Astrocyte (in vitro differentiated cells and primary cell): ENCODE results near the gene GNG2. TPM values are rescaled to one million over a fixed set of nuclear protein-coding genes. Genes with fewer than 3 reads are reported as not detected.

Experiments
- DNase-seq: peaks from one replicate; pipeline ENCODE4 v3.0.0-alpha.2; 2010; ENCODE audit warnings: low read depth
- FAIRE-seq: peaks from 2 replicates; lab custom pipeline; 2011; peaks lifted over from hg19 to GRCh38; lab: Jason Lieb, UNC
- H2AFZ ChIP-seq: 2 replicates; pipeline ENCODE4 v1.6.0; 2012; ENCODE audit warnings: low read depth, low read length, inconsistent platforms
- H3K27ac ChIP-seq: 2 replicates; pipeline ENCODE4 v1.5.1; 2011; ENCODE audit warnings: low read depth, low read length, inconsistent platforms
- H3K27me3 ChIP-seq: 2 replicates; pipeline ENCODE4 v1.6.0; 2011; ENCODE audit warnings: low read length, inconsistent platforms; ENCODE audit not compliant: insufficient read depth
- H3K36me3 ChIP-seq: 2 replicates; pipeline ENCODE4 v1.5.1; 2011; ENCODE audit warnings: low read length, inconsistent platforms; ENCODE audit not compliant: insufficient read depth
- H3K4me1 ChIP-seq: 2 replicates; pipeline ENCODE4 v1.5.1; 2011; ENCODE audit warnings: low read length, inconsistent platforms; ENCODE audit not compliant: insufficient read depth
- H3K4me2 ChIP-seq: 2 replicates; pipeline ENCODE4 v1.6.0; 2012; ENCODE audit warnings: low read length, inconsistent platforms
- H3K4me3 ChIP-seq: 2 replicates; pipeline ENCODE4 v1.5.1; 2011; ENCODE audit warnings: low read depth, mild to moderate bottlenecking, low read length, inconsistent platforms; ENCODE audit not compliant: insufficient read depth
- H3K79me2 ChIP-seq: 2 replicates; pipeline ENCODE4 v1.6.0; 2012; ENCODE audit warnings: mild to moderate bottlenecking, low read length, inconsistent platforms; ENCODE audit not compliant: insufficient read depth
- H3K9ac ChIP-seq: 2 replicates; pipeline ENCODE4 v1.6.0; 2012; ENCODE audit warnings: mild to moderate bottlenecking, low read length, inconsistent platforms
- H3K9me3 ChIP-seq: 2 replicates; pipeline ENCODE4 v1.5.1; 2012; ENCODE audit warnings: low read depth, mild to moderate bottlenecking, low read length, inconsistent platforms; ENCODE audit not compliant: insufficient read depth
- H4K20me1 ChIP-seq: 2 replicates; pipeline ENCODE4 v1.6.0; 2012; ENCODE audit warnings: low read length, inconsistent platforms; ENCODE audit not compliant: insufficient read depth
- H3K27ac Mint-ChIP-seq: one replicate; pipeline ENCODE4 v1.8.0; 2021; ENCODE audit warnings: mild to moderate bottlenecking, mixed read lengths; ENCODE audit not compliant: unreplicated experiment
- H3K27me3 Mint-ChIP-seq: one replicate; pipeline ENCODE4 v1.8.0; 2021; ENCODE audit warnings: low read depth, mixed read lengths; ENCODE audit not compliant: unreplicated experiment
- H3K36me3 Mint-ChIP-seq: one replicate; pipeline ENCODE4 v1.8.0; 2021; ENCODE audit warnings: low read depth, mixed read lengths; ENCODE audit not compliant: unreplicated experiment
- H3K4me1 Mint-ChIP-seq: one replicate; pipeline ENCODE4 v1.8.0; 2021; ENCODE audit warnings: low read depth, mixed read lengths; ENCODE audit not compliant: unreplicated experiment
- H3K4me3 Mint-ChIP-seq: one replicate; pipeline ENCODE4 v1.8.0; 2021; ENCODE audit warnings: mild to moderate bottlenecking, moderate library complexity, mixed read lengths; ENCODE audit not compliant: unreplicated experiment
- H3K9me3 Mint-ChIP-seq: one replicate; pipeline ENCODE4 v1.8.0; 2021; ENCODE audit warnings: mild to moderate bottlenecking, mixed read lengths; ENCODE audit not compliant: unreplicated experiment
- CTCF ChIP-seq: IDR thresholded peaks from 2 replicates; pipeline ENCODE4 v1.5.1; 2011; ENCODE audit warnings: low read depth, mild to moderate bottlenecking, inconsistent platforms, low read length, moderate library complexity; ENCODE audit not compliant: insufficient read depth
- EZH2 ChIP-seq: IDR thresholded peaks from 2 replicates; pipeline ENCODE4 v1.6.1; 2012; ENCODE audit warnings: mild to moderate bottlenecking, low read length, inconsistent platforms; ENCODE audit not compliant: insufficient read depth
- total RNA-seq: library from RNA; stranded (reverse); gene quantifications from 2 replicates; pipeline ENCODE4 v1.2.1, GENCODE V29; 2021

The GNG2 gene
- total RNA-seq, 1 donor from 2014 or later = 7.3 TPM

GRCh38 chr14:51988221-51988620 is 127.8 kb downstream of the GNG2 start:
- peaks cover 6% of the 10 kb centered on the region for H3K9me3 Mint-ChIP-seq
- TF ChIP-seq CTCF (no peak), EZH2 (no peak)
- FAIRE-seq (no peak), DNase-seq (no peak)
- peaks cover 5% of the 10 kb centered on the region for H3K4me1 Mint-ChIP-seq
- H3K4me3 ChIP-seq = no peak overlapping the region
- H3K27me3 Mint-ChIP-seq = no peaks in the 10 kb centered on the region
- no peaks in the 10 kb centered on the region for H3K9me3 ChIP-seq
- H3K36me3 Mint-ChIP-seq = peaks cover 2% of the 10 kb centered on the region
- H3K27ac ChIP-seq = no peak overlapping the region
- H3K4me3 Mint-ChIP-seq = no peak overlapping the region
- peaks cover 14% of the 10 kb centered on the region for H3K4me1 ChIP-seq
- no peak overlapping the region for H3K27ac Mint-ChIP-seq
- peak overlapping the region; percentile 91 for H2AFZ ChIP-seq
- peaks cover 38% of the 10 kb centered on the region for H3K79me2 ChIP-seq
- peaks cover 13% of the 10 kb centered on the region for H3K36me3 ChIP-seq
- no peaks in the 10 kb centered on the region for H4K20me1 ChIP-seq
- H3K9ac ChIP-seq = no peak overlapping the region
- no peak overlapping the region for H3K4me2 ChIP-seq
- H3K27me3 ChIP-seq = no peaks in the 10 kb centered on the region

DNA sequence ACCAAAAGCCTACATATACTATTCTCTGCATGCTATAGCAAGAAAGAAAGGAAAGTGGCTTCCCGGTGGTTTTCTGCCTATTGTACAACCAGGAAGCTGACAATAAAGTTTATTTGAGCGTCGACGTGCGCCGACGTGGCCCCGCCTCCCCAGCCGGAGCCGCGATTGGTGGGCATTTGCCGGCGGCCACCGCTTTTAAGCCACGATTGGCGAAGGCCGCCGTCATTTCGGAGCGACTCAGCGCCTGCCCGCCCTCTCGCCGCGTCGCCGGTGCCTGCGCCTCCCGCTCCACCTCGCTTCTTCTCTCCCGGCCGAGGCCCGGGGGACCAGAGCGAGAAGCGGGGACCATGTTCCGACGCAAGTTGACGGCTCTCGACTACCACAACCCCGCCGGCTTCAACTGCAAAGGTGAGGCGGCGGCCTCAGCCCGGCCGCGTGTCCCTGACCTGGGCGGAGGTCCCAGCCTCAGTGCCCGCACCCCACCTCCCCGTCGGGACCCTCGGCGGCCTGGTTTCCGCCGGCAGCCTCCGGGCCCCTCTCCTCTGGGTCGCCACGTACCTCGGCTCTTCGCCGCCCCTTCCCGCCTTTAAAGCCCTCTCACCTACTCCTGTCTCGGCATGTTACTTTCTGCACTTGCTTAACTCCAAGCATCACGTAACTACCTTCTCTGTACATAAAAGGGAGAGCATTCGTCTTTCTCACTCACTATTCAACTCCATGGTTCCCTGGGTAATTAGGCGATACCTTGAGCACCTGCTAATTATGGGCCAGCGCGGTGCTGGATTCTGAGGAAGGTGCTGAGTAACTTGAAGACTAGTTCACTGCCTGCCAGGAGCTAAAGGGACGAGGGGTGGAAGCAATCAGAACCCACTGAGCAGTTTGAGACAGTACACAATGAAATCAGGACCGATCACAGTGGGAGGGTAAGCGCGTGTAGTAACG is 129.2 kb downstream of the GNG2 start, which contains the start of gene RTRAF:
Gene RTRAF (plus strand): TSS at position 254 of the 942 bp plus-strand sequence. CDS start 94 bp downstream, at position 348.
- H3K4me3 ChIP-seq = peak within 1 kb of the TSS; percentile 95
- H3K9me3 ChIP-seq = no peaks in the 10 kb centered on the region
- H3K4me3 Mint-ChIP-seq = peak within 1 kb of the TSS; percentile 96
- peak within 1 kb of the TSS; percentile 91 for H2AFZ ChIP-seq
- peak within 1 kb of the TSS; percentile 94 for H3K9ac ChIP-seq
- peak; percentile 88 for DNase-seq
- no peaks in the 10 kb centered on the region for H3K27me3 Mint-ChIP-seq
- peaks cover 3% of the 10 kb centered on the region for H3K9me3 Mint-ChIP-seq
- peaks cover 2% of the 10 kb centered on the region for H3K36me3 Mint-ChIP-seq
- H3K4me1 ChIP-seq = peaks cover 14% of the 10 kb centered on the region
- no peaks in the 10 kb centered on the region for H3K27me3 ChIP-seq
- H3K79me2 ChIP-seq = peaks cover 51% of the 10 kb centered on the region
- H3K27ac Mint-ChIP-seq = peak within 1 kb of the TSS; percentile 70
- peaks cover 13% of the 10 kb centered on the region for H4K20me1 ChIP-seq
- TF ChIP-seq CTCF = no peak
- TF ChIP-seq EZH2 = no peak
- peak within 1 kb of the TSS; percentile 87 for H3K27ac ChIP-seq
- peak; percentile 29 for FAIRE-seq
- H3K4me1 Mint-ChIP-seq = peaks cover 5% of the 10 kb centered on the region
- peaks cover 27% of the 10 kb centered on the region for H3K36me3 ChIP-seq
- peak within 1 kb of the TSS; percentile 93 for H3K4me2 ChIP-seq
